Pulmonary artery endothelial cell (primary cell): ENCODE results near the gene ENG. TPM values are rescaled to one million over a fixed set of nuclear protein-coding genes. Genes with fewer than 3 reads are reported as not detected.
"Not testable (repeated sequence)": the region's sequence is repeated elsewhere in the genome, so short reads cannot be mapped to it uniquely, and the experiment has no call there.

Experiments
- DNase-seq: peaks from one replicate; pipeline ENCODE4 v3.0.0-alpha.2; 2011; ENCODE audit warnings: low read depth, low spot score
- total RNA-seq: library from RNA; depleted of rRNA; stranded (reverse); fragments of >200 nt; gene quantifications from 2 replicates; pipeline ENCODE4 v1.2.3, GENCODE V29; 2014

The ENG gene
- total RNA-seq, 1 donor from 2014 or later, result 49.5 TPM

DNA sequence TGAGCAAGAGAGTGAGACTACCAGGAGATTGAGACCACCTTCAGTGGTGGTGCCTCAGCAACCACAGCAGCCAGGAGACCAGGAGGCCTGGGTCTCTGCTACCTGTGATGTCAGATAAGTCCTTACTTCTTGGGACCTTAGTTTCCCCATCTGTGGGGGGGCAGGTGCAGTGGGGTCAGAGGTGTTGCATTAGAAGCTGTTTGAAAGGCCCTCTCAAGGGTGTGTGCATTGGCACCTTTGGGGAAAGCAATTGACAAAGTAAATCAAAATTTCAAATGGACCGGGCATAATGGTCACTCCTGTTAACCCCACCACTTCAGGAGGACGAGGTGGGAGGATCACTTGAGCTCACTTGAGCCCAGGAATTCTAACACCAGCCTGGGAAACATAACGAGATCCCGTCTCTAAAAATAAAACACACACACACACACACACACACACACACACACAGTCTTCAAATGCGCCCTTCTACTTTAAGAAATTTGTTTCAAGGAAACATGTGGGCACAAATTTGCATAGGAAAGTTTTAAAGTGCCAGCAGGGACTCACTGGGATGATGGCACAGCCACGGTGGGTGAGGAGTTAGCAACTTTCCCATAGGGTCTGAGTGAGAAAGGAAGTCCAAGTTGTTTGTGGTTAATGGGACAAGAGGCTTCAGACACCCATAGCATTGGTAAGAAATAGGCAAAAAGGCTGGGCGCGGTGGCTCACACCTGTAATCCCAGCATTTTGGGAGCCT is 24.4 kb upstream of the ENG start:
- DNase-seq, result no peak

DNA sequence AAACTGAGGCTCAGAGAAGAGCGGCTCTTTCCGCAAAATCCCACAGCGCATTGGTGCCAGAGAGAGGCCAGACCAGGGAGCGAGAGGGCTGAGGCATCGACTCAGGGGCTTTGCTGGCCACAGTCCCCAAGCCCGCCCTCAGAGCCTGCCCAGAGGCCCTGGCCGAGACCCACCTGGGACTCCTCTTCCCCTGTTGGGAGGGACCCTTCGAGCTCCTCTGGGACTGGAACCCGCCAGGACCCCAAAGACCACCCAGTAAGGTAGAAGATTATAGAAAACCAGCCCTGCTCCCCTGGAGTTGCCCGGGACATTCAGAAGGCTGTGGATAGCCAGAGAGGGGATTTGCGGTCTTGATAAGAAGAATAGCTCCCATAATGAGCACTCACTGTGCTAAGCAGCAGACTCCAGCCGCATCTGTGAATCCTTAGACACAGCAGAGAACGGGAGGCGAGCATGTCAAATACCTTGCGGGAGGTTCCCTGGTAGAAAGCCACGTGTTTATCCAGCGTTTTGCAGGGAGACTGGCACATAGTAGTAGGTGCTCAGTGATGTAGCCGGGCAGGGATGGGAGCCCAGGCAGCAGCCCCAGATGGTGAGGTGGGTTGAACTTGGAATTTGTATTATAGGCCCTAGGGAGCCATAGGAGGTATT is 23.7 kb upstream of the ENG start:
- DNase-seq, result no peak

DNA sequence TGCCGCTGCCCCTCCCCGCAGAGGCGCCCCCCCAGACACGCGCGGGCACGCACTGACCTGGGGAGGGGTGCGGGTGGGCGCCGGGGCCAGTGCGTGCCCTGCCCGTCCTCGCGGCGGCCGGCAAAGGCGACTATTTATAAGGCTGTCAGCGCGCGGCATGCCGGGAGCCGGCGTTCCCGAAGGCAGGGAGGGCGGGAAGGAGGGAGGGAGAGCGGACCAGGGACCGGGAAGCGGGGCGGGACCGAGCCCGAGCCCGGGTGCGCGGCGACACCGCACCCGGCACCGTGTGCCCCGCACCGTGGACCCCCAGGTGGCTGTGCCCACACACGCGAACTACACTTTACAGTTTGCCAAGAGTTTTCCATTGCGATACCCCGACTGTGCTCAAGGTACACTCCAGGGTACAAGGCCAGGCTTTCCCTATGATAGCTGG is 23.1 kb upstream of the ENG start, which contains the start of gene AK1:
Gene AK1 (minus strand): TSS at position 110 of the 433 bp plus-strand sequence. CDS start 3,058 bp downstream, outside the sequence.
- DNase-seq, result no peak

DNA sequence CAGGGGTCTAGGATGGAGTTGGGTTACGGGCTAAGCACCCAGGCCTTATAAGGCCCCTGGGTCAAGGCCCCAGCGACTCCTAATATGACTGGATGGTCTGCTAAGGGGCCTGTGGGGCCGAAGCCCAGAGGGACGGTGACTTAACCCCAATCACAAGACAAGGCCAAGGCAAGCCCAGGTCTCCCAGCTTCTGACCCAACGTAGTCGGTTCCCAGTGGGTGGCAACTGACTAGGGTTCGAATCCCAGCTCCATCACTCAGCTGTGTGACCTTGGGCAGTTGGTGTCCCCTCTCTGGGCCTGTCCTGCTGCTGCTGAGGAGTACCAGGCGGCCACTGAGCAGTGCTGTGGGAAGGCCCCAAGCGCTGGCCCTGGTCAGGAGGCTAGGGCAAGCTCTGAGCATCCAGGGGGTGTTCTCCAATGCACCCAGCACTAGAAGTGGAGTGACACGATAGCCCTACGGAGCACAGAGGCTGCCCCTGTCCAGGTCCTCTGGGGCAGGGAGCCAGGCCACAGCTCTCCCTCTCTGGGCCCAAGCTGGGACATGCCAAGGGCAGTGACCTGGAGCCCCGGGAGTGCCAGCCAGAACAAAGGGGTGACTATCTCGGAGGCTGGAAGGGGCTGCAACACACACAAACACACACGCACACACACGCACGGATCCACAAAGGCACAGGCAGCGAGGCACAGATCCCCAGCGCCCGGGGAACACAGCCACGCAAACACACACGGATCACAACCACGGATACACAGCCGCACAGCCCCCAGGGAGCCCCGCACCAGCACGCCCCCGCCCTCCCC is 22.5 kb upstream of the ENG start:
- DNase-seq, result no peak

DNA sequence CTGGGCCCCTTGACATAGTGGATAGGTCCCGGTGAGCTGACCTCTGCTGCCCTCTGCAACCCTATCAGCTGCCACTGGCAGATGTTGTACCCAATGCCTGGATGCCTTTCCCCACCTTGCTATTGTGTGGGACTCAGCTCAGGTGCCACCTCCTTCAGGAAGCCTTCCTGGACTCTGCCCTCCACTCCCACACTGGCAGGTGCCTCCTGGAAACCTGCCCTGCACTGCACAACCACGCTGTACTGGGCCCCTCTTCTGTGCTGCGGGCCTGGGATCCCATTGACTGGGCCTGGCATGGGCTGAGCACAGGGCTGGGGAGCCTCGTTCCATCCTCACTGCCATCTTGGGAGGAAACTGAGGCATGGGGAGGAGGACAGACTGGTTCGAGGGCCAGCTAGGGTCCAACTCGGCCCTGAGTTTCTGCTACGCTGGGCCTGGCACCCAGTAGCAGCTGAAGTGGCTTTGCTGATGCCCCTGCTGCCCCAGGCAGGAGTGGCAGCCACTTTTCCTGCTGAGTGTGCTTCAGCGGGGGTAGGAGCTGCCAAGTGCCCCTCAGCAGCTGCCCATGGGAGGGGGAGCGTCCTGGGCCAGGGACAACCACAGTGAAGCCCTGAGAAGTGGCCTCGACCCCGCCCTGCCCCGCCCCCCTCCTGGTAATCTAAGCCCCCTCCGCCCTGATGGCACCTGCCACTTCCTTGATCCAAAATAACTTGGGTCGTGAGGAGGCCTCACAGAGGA is 21.7 kb upstream of the ENG start:
- DNase-seq, result no peak

DNA sequence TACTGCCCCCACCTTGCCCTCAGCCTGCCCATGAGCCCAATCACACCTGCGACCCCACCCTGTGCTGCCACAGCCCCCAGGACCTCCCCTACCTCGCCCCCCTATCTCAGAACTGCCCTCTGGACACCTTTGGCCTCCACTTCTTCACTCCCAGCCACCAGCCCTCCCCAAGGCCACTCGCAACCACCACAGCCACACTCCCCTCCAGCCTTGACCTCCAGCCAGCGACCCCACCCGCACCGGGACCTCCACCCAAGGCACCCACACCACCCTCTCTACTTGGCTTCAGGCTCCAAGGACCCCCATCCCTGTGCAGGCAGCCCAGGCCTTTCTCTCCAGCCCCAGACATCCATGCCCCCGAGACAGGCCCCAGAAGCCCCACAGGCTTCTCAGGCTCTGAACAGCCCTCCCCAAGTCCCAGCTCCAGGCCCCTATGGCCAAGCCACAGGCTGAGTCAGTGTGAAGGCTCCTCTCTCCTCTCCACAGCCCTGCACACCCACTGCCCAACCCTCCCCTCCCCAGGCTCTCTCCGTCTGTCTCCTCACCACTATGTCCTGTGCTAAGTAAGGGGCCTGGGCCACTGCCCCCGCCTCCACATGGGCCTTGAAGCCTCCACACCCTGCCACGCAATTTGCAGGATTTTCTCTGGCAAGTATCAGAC is 21.0 kb upstream of the ENG start:
- DNase-seq, result no peak

DNA sequence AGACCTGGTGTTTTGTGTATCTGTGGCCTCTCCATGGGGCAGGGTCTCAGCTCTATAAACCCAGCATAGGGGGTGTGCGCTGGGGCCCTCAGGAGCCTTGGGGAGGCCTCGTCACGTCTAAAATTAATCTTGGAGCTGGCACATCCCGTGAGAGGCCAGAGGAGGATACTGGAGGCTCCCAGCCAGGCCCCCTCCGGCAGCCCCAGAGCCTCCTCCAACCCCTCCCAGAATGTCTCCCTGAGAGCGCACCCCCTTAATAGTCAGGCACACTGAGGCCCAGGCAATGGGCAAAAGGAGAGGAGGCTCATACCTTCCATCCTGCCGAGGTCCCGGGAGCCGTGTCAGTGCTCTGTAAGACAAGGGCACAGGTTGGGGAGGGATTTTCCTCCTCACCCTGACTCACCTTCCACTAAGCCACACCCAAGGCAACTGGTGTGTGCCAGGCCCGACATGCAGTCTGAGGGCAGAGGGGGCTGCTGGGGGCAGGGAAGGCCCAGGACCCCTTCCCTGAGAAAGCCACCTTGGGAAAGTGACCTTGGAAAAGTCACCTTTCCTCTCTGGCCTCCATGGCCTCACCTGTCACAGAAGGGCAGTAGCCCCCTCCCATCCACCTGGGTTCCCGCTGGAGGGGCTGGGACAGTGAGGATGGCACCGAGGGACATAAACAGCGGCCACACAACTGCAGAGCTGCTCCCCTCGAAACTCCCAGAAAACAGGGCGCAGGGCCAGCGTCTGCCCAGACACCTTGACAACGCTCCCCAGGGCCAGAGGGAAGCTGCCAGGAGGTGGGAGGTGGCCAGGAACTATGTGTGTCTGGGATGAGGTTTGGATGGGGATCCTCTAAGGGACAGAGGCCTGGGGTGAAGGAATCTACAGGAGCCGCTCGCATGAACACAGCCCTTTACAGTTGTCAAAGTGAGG is 20.1 kb upstream of the ENG start:
- DNase-seq, result no peak

DNA sequence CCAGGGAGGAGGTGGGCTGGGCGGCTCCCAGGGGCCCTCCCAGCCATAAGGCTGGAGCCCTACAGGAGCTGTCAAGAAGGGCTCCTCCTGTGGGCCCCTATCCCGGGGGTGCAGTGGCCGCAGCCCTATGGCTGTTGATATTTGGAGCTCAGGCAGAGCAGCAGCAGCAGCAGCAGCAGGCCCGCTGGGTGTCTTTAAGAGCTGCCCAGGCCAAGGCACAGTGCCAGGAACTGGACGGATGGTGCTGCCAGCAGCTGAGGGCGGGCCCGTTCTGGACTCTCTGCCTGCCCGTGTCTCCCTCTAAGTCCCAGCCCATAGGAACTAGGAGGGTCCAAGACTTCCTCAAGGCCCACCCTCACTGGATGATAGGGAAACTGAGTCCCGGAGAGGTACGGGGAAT is 19.4 kb upstream of the ENG start:
- DNase-seq, result no peak

DNA sequence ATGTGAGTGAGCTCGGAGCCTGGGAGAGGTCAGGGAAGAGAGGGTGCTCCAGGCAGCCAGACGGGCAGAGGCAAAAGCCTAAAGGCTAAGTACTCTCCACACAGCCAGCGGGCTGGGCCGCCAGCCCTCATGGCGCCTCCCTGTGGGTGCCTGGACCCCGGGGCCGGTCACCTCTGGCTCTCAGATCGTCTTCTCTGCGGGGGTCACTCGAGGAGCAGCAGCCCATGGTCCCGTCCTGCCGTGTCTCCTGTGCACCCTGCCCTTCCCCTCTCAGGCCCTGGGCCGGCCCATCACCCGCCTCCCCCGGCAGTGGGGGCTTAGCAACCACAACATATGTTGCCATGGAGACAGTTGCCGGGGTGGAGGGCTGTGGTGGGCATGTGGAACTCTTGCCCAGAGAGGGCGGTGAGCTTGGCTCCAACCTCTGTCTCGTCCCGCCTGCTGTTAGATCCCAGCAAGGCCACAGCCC is 18.8 kb upstream of the ENG start:
- DNase-seq, result no peak

DNA sequence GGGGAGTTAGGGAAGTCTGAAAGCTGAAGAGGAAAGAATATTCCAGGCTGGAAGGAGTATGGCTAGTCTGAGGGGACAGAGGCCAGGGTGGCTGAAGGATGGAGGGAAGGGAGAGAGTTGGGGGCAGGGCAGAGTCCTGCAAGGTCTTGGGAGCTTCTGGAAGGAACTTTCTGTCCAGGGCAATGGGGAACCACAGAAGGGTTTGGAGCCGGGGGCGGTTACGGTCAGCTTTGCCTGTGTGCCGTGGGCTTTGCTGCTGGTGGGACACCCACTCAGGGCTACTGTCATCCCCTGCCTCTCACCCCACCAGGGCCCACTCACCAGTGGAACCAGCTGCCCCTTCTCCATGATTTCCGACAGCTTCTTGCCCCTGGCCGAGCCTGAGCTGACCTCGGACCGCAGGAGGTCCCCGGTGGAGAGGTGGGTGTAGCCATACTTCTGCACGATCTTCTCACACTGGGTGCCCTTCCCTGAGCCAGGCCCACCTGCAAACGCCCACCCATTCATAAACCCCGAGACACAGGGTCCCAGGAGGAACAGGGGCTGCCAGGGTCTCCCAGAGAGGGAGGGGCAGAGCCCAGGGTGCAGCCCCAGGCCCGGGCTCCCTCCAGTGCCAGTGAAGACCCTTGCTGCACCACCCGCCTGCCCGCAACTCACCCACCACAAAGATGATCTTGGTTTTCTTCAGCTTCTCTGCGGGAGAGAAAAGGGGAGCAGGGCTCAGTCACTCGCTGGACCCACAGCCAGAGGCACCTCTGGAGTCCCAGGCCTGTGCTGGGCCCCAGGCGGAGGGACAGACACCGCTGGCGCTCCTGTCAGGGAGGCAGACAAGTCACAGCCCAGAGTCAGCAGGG is 18.1 kb upstream of the ENG start:
- DNase-seq, result no peak

DNA sequence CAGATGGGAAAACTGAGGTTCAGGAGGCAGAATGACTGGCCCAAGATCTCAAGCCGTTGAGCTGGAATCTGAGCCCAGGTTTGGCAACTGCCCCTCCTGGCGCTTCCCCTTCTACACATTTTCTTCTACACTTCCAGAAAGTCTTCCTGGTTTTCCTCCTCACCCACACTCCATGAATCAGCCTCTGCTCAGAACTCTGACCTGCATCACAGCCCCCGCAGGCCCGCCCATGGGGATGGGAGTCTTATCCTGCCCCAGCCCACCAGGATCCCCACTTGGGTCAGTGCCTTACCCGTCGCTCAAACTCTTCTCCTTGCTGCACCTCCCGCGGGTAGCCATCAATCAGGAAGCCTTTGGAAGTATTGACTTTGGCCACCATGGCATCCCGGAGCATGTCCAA is 17.1 kb upstream of the ENG start:
- DNase-seq, result no peak

DNA sequence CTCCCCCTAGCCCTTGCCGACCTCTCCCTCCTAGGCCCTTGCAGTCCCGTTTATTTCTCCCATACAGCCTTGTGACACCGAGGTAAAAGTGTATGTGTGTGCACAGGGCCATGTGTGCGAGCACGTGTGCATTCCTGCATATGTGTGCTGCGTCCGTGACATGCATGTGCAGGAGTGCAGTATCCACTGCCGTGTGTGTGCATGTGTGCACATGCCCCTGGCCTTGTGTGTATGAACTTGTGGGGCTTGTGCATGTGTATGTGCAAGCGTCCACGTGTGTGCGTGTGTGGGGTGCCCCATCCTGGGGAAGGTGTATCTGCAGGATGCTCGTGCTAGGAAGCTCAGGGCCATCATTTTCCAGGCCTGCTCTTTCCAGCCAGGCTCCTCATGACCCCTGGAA is 16.4 kb upstream of the ENG start:
- DNase-seq, result no peak

DNA sequence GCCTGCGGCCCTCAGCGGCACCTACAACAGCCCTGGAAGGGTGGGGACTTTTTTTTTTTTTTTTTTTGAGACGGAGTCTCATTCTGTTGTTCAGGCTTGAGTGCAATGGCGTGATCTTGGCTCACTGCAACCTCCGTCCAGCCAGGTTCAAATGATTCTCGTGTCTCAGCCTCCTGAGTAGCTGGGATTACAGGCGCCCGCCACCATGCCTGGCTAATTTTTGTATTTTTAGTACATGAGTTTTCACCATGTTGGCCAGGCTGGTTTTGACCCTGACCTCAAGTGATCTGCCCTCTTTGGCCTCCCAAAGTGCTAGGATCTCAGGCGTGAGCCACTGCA is 15.7 kb upstream of the ENG start:
- DNase-seq, result not testable (repeated sequence)

DNA sequence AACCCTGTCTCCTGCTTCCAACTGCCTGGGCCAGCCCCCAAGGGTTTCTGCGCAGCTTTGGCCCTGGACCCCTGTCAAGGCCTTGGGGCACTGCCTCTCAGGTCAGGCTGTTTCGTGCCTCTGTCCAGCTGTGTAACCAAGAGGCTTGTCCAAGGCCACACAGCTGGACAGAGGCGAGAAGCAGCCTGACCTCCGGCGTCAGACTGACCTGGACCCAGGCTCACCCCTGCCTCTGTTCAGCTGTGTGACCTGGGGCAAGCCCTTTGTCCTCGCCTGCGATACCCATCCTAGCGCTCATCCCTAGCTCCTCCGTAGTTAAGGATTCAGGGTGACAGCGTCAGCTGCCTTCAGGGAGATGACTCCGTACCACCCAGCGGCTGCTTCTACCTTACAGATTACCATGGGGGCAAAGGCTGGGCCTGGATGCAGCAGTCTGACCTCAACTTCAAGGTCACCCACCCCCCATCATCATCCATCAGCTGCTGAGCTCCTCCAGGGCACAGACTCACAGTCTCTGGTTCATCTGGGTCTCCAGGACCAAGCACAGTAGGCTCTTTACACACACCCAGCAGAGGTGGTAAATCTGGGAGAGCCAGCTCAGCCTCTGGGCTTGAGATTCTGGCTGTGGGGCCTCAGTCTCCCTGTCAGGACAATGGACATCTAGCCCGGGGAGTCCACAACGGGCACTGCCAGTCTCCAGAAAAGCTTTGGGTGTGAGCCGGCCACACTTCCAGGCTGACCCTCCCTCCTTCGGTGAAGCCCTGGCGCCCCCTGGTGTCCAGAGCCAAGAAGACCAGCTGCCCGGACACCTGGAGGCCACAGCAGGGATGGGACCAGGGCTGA is 15.1 kb upstream of the ENG start:
- no peak for DNase-seq

DNA sequence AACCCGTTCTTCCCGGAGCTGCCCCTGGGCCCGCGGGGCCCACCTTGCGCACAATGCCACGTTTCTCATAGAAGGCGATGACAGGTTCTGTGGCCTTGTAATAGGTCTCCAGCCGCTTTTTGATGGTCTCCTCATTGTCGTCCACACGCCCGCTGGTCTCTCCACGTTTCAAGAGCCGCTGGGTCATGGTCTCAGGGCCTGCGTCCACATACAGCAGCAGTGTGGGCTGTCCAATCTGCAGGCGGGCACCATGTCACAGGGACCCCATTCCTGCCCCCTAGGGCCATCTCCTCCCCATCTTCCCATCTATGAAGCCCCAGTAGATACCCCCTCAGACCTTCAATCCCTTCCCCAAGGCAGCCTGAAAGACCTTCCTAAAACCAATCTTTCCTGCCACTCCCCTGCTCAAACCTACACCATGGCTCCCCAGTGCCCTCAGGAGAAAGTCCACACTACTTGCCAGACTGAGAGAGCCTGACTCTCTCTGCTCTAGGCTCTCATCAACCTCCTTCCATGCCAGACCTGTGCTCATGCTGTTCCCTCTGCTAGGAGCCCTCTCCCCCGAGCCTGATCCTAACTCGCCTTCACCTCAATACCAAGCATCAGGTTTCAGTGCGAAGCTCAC is 13.9 kb upstream of the ENG start:
- DNase-seq, result no peak

DNA sequence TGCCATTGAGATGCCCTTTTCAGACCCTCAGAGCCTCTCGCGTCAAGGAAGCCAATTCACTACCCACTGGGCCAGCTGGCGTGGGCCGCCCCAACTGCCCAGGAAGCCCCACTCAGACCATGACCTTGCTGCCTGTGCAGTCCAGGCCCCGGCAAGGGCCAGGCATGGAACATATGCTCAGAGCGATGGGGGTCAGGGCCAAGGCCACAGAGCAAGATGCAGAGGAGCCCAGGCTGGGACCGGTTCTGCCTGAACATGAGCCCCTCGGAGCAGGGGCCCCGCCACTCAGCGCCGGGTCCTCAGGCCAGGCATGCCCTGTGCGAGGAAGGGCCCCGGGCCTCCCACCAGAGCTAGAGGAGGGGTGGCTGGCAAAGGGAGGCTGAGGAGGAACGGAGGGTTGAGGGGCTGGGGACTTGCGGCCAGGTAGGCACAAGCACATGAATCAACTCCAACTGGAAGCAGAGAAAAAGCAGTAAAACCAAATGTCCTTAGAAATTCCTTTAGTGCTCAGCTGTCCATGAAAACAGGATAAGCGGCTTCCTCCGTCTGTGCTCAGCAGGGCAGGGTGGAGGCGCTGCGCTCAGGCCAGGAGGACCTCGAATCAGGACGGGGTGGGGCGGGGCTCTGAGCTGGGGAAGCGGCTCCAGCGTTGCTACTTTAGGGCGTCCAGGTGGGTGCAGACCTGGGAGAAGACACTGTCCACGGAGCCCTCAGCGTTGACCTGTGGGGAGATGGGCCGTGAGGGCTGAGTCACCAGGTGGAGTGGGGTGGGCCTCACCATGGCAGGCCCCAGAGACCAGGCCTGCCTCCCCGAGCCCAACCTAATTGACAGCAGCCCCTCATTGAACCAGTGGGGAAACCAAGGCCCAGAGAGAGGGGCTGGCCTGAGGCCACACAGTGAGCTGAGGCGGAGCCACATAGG is 13.2 kb upstream of the ENG start:
- DNase-seq, result no peak

DNA sequence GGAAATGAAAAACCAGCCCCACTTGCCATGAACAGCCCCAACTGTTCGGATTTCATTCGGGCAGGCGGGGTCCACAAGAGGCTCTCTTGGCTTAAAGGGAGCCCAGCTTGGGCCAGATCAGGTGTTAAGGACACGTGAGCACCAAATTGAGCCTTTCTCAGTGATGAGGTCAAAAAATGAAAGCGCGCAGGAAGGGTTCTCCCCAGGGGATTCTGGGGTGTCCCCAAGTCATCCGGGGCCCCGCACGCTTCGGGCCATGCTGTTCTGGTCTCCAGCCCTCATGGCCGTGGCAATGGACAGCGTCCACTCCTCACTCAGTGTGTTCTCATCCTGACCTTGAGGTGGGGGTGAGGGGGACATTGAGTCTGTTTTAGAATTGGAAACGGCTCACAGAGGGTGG is 12.1 kb upstream of the ENG start:
- no peak for DNase-seq
